K562 (cell line): Measurements from ENCODE around the gene NXNL2. TPM values are rescaled to one million over a fixed set of nuclear protein-coding genes. Genes with fewer than 3 reads are reported as not detected.

Experiments
- ATAC-seq: fragments of 200-7000 bp; cut with Tn5 transposase; 3 replicates; pipeline ENCODE4 v1.9.1; 2020; ENCODE audit warnings: moderate library complexity
- BruUV-seq: library from RNA; stranded (reverse); fragments of 400-500 nt; replicated peaks from 2 replicates; lab custom pipeline; 2021; lab: Mats Ljungman, UMichigan
- CTCF ChIA-PET: fragments of 300-600 bp; formaldehyde crosslinking; extraction: SDS; loops from one replicate; lab custom pipeline; 2021; ENCODE audit warnings: low intra/inter-chr PET ratio; lab: Yijun Ruan, JAX
- POLR2A ChIA-PET: fragments of 300-600, 350-650 bp; sonication (Branson Sonifier 250); formaldehyde crosslinking; extraction: SDS; loops from one replicate; lab custom pipeline; 2021; ENCODE audit warnings: antibody characterized with exemption, inconsistent platforms; lab: Yijun Ruan, JAX
- DNase-seq, 4 experiments: peaks; one replicate each; pipeline versions ENCODE4 v3.0.0 to v3.0.0-alpha.2; 2011 to 2018; ENCODE audit warnings: low spot score in 3 of 4, mixed read lengths in 3 of 4; ENCODE audit errors: extremely low read depth in 1 of 4
- FAIRE-seq: peaks from 2 replicates; lab custom pipeline; 2011; peaks lifted over from hg19 to GRCh38; lab: Jason Lieb, UNC
- H2AFZ ChIP-seq: 2 replicates; pipeline ENCODE4 v1.6.0; 2011; ENCODE audit warnings: low read depth, low read length, control low read depth, inconsistent platforms
- H3K27ac ChIP-seq: fragments of 200-600 bp; 3 replicates; pipeline ENCODE4 v1.8.0; 2011; ENCODE audit warnings: low read depth, mild to moderate bottlenecking, control low read depth, inconsistent platforms, low read length, moderate library complexity, mixed read lengths; ENCODE audit errors: extremely low read depth
- H3K27me3 ChIP-seq, 2 experiments: fragments of 300-600 bp in 1 of 2; 2 replicates in 1 of 2; 3 replicates in 1 of 2; pipeline versions ENCODE4 v1.6.0 to v1.8.0; 2011; ENCODE audit warnings: inconsistent platforms in 2 of 2, low read length in 2 of 2, mild to moderate bottlenecking in 1 of 2, mixed read lengths in 1 of 2, moderate library complexity in 1 of 2; ENCODE audit not compliant: control insufficient read depth in 2 of 2, insufficient read depth in 2 of 2
- H3K36me3 ChIP-seq: fragments of 300-600 bp; 3 replicates; pipeline ENCODE4 v1.8.0; 2011; ENCODE audit warnings: mild to moderate bottlenecking, low read length, inconsistent platforms; ENCODE audit not compliant: control insufficient read depth, insufficient read depth
- H3K4me1 ChIP-seq, 2 experiments: fragments of 200-600 bp in 1 of 2; replicated peaks in 1 of 2; 2 replicates in 1 of 2; 3 replicates in 1 of 2; pipeline versions ENCODE4 v1.5.1 to v1.8.0; 2011; ENCODE audit warnings: inconsistent platforms in 2 of 2, low read length in 2 of 2, mild to moderate bottlenecking in 1 of 2, mixed read lengths in 1 of 2, moderate library complexity in 1 of 2; ENCODE audit not compliant: control insufficient read depth in 2 of 2, insufficient read depth in 2 of 2
- H3K4me2 ChIP-seq: 2 replicates; pipeline ENCODE4 v1.6.1; 2011; ENCODE audit warnings: low read length, control low read depth, inconsistent platforms, mixed read lengths; ENCODE audit not compliant: insufficient read depth
- H3K4me3 ChIP-seq: fragments of 200-600 bp; sonication (generic), shearing (Covaris generic); 2 replicates; pipeline ENCODE4 v1.5.1; 2016; ENCODE audit warnings: control low read depth, inconsistent platforms
- H3K79me2 ChIP-seq: fragments of 200-600 bp; 3 replicates; pipeline ENCODE4 v1.8.0; 2011; ENCODE audit warnings: low read length, inconsistent platforms; ENCODE audit not compliant: control insufficient read depth, insufficient read depth
- H3K9ac ChIP-seq, 2 experiments: 2 replicates each; pipeline versions ENCODE4 v1.6.0 to v1.6.1; 2011; ENCODE audit warnings: low read depth in 2 of 2, low read length in 2 of 2, control low read depth in 1 of 2, inconsistent platforms in 1 of 2, mild to moderate bottlenecking in 1 of 2, mixed read lengths in 1 of 2; ENCODE audit not compliant: insufficient read depth in 1 of 2
- H3K9me1 ChIP-seq: one replicate; pipeline ENCODE4 v1.6.0; 2011; ENCODE audit warnings: inconsistent platforms, mild to moderate bottlenecking, low read length, moderate library complexity; ENCODE audit not compliant: control insufficient read depth, insufficient read depth
- H3K9me3 ChIP-seq: replicated peaks from 2 replicates; pipeline ENCODE4 v1.5.1; 2011; ENCODE audit warnings: low read depth, low read length, inconsistent platforms; ENCODE audit not compliant: control insufficient read depth, insufficient read depth
- H4K20me1 ChIP-seq: replicated peaks from 2 replicates; pipeline ENCODE4 v1.6.1; 2011; ENCODE audit warnings: low read length, inconsistent platforms, mixed read lengths; ENCODE audit not compliant: control insufficient read depth, insufficient read depth
- EP300 ChIP-seq: IDR thresholded peaks from 2 replicates; pipeline ENCODE4 v1.6.1; 2012; ENCODE audit warnings: low read length, improper control_type of control experiment
- HMGN3 ChIP-seq: IDR thresholded peaks from 2 replicates; pipeline ENCODE4 v1.6.1; 2011; ENCODE audit warnings: borderline replicate concordance, low read depth, mild to moderate bottlenecking, mixed read lengths, low read length; ENCODE audit not compliant: insufficient read length; ENCODE audit errors: extremely low read depth
- HOMEZ ChIP-seq: fragments of 250-450 bp; sonication (Bioruptor Pico); IDR thresholded peaks from 2 replicates; pipeline ENCODE4 v1.4.0; 2020; ENCODE audit warnings: mild to moderate bottlenecking, moderate library complexity
- TEAD2 ChIP-seq: fragments of 450-650 bp; IDR thresholded peaks from 2 replicates; pipeline ENCODE4 v1.6.1; 2016; ENCODE audit warnings: missing genetic modification characterization, control low read depth, missing compliant biosample characterization
- ZHX1 ChIP-seq: fragments of 150-350 bp; conservative IDR thresholded peaks from 2 replicates; pipeline ENCODE4 v1.6.1; 2014; ENCODE audit warnings: low read length
- ZNF354B ChIP-seq: fragments of 250-450 bp; sonication (Bioruptor Pico); IDR thresholded peaks from 2 replicates; pipeline ENCODE4 v1.4.0; 2020
- ZNF644 ChIP-seq: fragments of 200-800 bp; sonication (Bioruptor generic); IDR thresholded peaks from 2 replicates; pipeline ENCODE4 v1.6.1; 2016; ENCODE audit warnings: low read depth, missing genetic modification characterization, missing compliant biosample characterization
- ZNF655 ChIP-seq: fragments of 250-450 bp; sonication (Bioruptor Pico); IDR thresholded peaks from 2 replicates; pipeline ENCODE4 v1.5.0; 2021
- whole genome bisulfite sequencing: fragments of 100-300 bp; shearing (Covaris generic); methylation state at CpG from one replicate; pipeline ENCODE4 v1.1.6; 2016; ENCODE audit warnings: low coverage, mixed read lengths; ENCODE audit not compliant: insufficient coverage; ENCODE audit errors: missing lambda C conversion rate; 5-methylcytosine and 5-hydroxymethylcytosine counted together
- in situ Hi-C: fragments of 300-500 bp; cut with MboI; formaldehyde crosslinking; loops from 4 replicates; pipeline ENCODE4 v1.15.0; 2018; ENCODE audit warnings: inconsistent platforms, mixed read lengths
- intact Hi-C: fragments of 100-400 bp; cut with micrococcal nuclease; formaldehyde crosslinking; loops from 2 replicates; pipeline ENCODE4 v1.14.2; 2022
- polyA plus RNA-seq, 8 experiments: library from polyadenylated mRNA; depleted of rRNA in 4 of 8; stranded (reverse) in 5 of 8; unstranded in 3 of 8; fragments of >200 nt; fragmentation: Nextera tagmentation in 2 of 8; fragmentation: Illumina TruSeq in 1 of 8; extraction: Ambion mirVana in 2 of 8; extraction: Trizol in 1 of 8; gene quantifications; 2 replicates each; pipeline versions ENCODE4 v1.2.1 to v1.2.3, GENCODE V29; 2011 to 2014; ENCODE audit warnings: inconsistent platforms in 1 of 8, missing spikeins in 1 of 8
- total RNA-seq, 7 experiments: library from RNA; depleted of rRNA in 6 of 7; stranded (reverse); fragments of >200 nt in 6 of 7; fragmentation: Illumina TruSeq in 2 of 7; extraction: Trizol in 2 of 7; gene quantifications; 2 replicates each; pipeline versions ENCODE4 v1.2.1 to v1.2.3, GENCODE V29; 2011 to 2021; ENCODE audit warnings: low replicate concordance in 1 of 7

Gene NXNL2
- total and polyA plus RNA-seq, 9 of the 15 experiments (the other 6 are each of a cell fraction or from before 2014, with no cell fraction given): 0.15 to 0.19 TPM; not detected in 7

GRCh38 chr9:88577256-88578120, 42.5 kb downstream of the NXNL2 start:
- intact Hi-C loops (loop anchor here (5.0 kb wide), 3 partner anchors 265 to 625 kb away; no protein-coding TSS in a partner anchor), in situ Hi-C loops (no loop called here)
- POLR2A ChIA-PET: no interaction called here
- no peaks in the 10 kb centered on the region for H4K20me1 ChIP-seq
- WGBS: 8% methylated on average over 13 of the region's 19 CpGs
- no TSS peak for BruUV-seq
- H3K9me1 ChIP-seq: no peaks in the 10 kb centered on the region
- CTCF ChIA-PET: interaction anchor here (0.6 to 1.5 kb wide), 2 partner anchors 404 to 627 kb away, joined by 3 to 6 read pairs; no protein-coding TSS in a partner anchor
- FAIRE-seq: no peak
- no peaks in the 10 kb centered on the region for H3K36me3 ChIP-seq
- H3K4me1 ChIP-seq: peaks cover 0 to 7% of the 10 kb centered on the region in 2 experiments; a peak in 1 of 5 replicates
- no peak overlapping the region for H3K9ac ChIP-seq
- no peak overlapping the region for H2AFZ ChIP-seq
- H3K27me3 ChIP-seq: peaks cover 0 to 24% of the 10 kb centered on the region in 2 experiments; a peak in 3 of 5 replicates
- H3K9me3 ChIP-seq: no peaks in the 10 kb centered on the region
- no peak for DNase-seq
- no peak for ATAC-seq
- H3K4me2 ChIP-seq: no peak overlapping the region
- no peak overlapping the region for H3K4me3 ChIP-seq
- H3K27ac ChIP-seq: no peak overlapping the region
- TF ChIP-seq ZNF655 (CRISPR knock-in tag): no peak
- no peak for TF ChIP-seq ZNF644
- TF ChIP-seq HOMEZ (CRISPR knock-in tag): no peak
- TF ChIP-seq HMGN3: no peak
- TF ChIP-seq ZNF354B (CRISPR knock-in tag): no peak
- no peak for TF ChIP-seq EP300
- no peak for TF ChIP-seq ZHX1
- TF ChIP-seq TEAD2 (tag): no peak
- TF ChIP-seq, all 486 proteins: peak for 0
- no peaks in the 10 kb centered on the region for H3K79me2 ChIP-seq
